Measurements from ENCODE around the gene BABAM2.

DNA sequence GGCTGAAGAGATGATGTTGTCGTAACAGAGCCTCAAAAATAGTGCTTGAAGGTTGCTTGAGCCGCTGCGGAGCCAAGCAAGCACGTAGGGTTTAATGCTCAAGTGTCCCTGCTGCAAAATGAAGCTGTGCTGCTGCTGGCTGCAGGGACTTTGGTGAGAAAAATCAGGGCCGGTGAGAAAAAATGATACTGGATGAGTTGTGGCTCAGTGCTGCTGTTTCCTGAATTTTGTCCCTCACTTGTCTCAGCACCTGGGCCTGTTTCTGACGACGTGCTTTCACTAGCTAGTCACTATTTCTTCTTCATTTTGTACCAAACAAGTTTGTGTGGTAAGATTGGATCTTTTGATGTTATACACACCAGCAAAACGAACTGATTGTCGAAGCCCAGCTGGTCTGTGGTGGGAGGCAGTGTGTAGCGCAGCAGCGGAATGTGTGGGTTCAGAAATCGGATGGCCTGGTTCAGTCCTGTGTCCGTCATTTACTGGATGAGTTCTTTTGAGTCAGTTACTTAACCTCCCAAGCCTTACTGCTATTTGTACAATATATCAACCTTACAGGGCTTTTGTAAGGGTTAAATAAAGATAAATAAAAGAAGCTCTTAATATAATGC is 329.3 kb downstream of the BABAM2 start:
- TF ChIP-seq CTCF (tag by site-specific recombination; IDR thresholded peaks at IDR 0.05), result no peak
- no peak for TF ChIP-seq ZNF544 (tag by site-specific recombination; IDR thresholded peaks at IDR 0.05)
- no peak for TF ChIP-seq ZNF138 (tag by site-specific recombination; IDR thresholded peaks at IDR 0.05; ENCODE audit: borderline replicate concordance)
- TF ChIP-seq ZNF416 (tag by site-specific recombination; IDR thresholded peaks at IDR 0.05), result no peak
- TF ChIP-seq ELK4 (IDR thresholded peaks at IDR 0.05; ENCODE audit: borderline replicate concordance, low read depth, low read length), result no peak
- no peak for TF ChIP-seq ZNF302 (tag by site-specific recombination; IDR thresholded peaks at IDR 0.05; ENCODE audit: low read depth)
